Caco-2 (cell line): Measurements from ENCODE around the gene RASSF10. TPM values are rescaled to one million over a fixed set of nuclear protein-coding genes. Genes with fewer than 3 reads are reported as not detected.

Experiments used
- BruUV-seq: library from RNA; stranded (reverse); fragments of 400-500 nt; replicated peaks from 2 replicates; lab custom pipeline; 2021; lab: Mats Ljungman, UMichigan
- CTCF ChIA-PET: fragments of 300-600 bp; sonication (Branson Sonifier 250); formaldehyde crosslinking; loops from one replicate; lab custom pipeline; 2022; ENCODE audit warnings: antibody characterized with exemption; lab: Charles Lee
- POLR2A ChIA-PET: fragments of 300-600 bp; sonication (Branson Sonifier 250); formaldehyde crosslinking; loops from one replicate; lab custom pipeline; 2022; ENCODE audit warnings: antibody characterized with exemption; lab: Charles Lee
- DNase-seq, 2 experiments: peaks; one replicate each; pipeline versions ENCODE4 v3.0.0 to v3.0.0-alpha.2; 2020 to 2022
- H3K27me3 ChIP-seq: replicated peaks from 2 replicates; pipeline ENCODE4 v1.6.0; 2011; ENCODE audit warnings: low read length; ENCODE audit not compliant: control insufficient read depth, insufficient read depth
- H3K36me3 ChIP-seq: 2 replicates; pipeline ENCODE4 v1.5.1; 2011; ENCODE audit warnings: low read length; ENCODE audit not compliant: control insufficient read depth, insufficient read depth
- H3K4me1 ChIP-seq: fragments of 250-450 bp; sonication (Bioruptor Pico); 2 replicates; pipeline ENCODE4 v1.5.1; 2020; ENCODE audit warnings: mild to moderate bottlenecking
- H3K4me3 ChIP-seq: 2 replicates; pipeline ENCODE4 v1.5.1; 2011; ENCODE audit warnings: low read depth, mild to moderate bottlenecking, control low read depth, low read length
- H3K9me3 ChIP-seq: fragments of 250-450 bp; sonication (Bioruptor Pico); 2 replicates; pipeline ENCODE4 v1.5.1; 2020; ENCODE audit warnings: mild to moderate bottlenecking, moderate library complexity
- H3K27ac Mint-ChIP-seq: one replicate; pipeline ENCODE4 v1.8.0; 2022; ENCODE audit warnings: mixed read lengths; ENCODE audit not compliant: unreplicated experiment
- H3K27me3 Mint-ChIP-seq: one replicate; pipeline ENCODE4 v1.8.0; 2022; ENCODE audit warnings: mixed read lengths; ENCODE audit not compliant: insufficient read depth, unreplicated experiment
- H3K36me3 Mint-ChIP-seq: one replicate; pipeline ENCODE4 v1.8.0; 2022; ENCODE audit warnings: mild to moderate bottlenecking, mixed read lengths; ENCODE audit not compliant: insufficient read depth, unreplicated experiment
- H3K4me1 Mint-ChIP-seq: one replicate; pipeline ENCODE4 v1.8.0; 2022; ENCODE audit warnings: low read depth, mixed read lengths; ENCODE audit not compliant: unreplicated experiment
- H3K4me3 Mint-ChIP-seq: one replicate; pipeline ENCODE4 v1.8.0; 2022; ENCODE audit warnings: mild to moderate bottlenecking, moderate library complexity, mixed read lengths; ENCODE audit not compliant: unreplicated experiment
- H3K9me3 Mint-ChIP-seq: one replicate; pipeline ENCODE4 v1.8.0; 2022; ENCODE audit warnings: mixed read lengths; ENCODE audit not compliant: unreplicated experiment
- CTCF ChIP-seq, 2 experiments: fragments of 200-600 bp in 1 of 2; IDR thresholded peaks; 1 replicate in 1 of 2; 2 replicates in 1 of 2; pipeline versions ENCODE4 v1.5.1 to v1.8.0; 2011 to 2022; ENCODE audit warnings: antibody characterized with exemption in 1 of 2, control low read depth in 1 of 2, inconsistent platforms in 1 of 2, low read depth in 1 of 2, low read length in 1 of 2, mild to moderate bottlenecking in 1 of 2, moderate library complexity in 1 of 2; ENCODE audit not compliant: insufficient read depth in 1 of 2, severe bottlenecking in 1 of 2, unreplicated experiment in 1 of 2
- intact Hi-C: fragments of 100-400 bp; cut with micrococcal nuclease; formaldehyde crosslinking; loops from one replicate; pipeline ENCODE4 v1.10.0; 2022; ENCODE audit not compliant: unreplicated experiment
- total RNA-seq: library from RNA; stranded (reverse); gene quantifications from 2 replicates; pipeline ENCODE4 v1.2.3, GENCODE V29; 2022

The RASSF10 gene
- total RNA-seq, 1 experiment from 2014 or later: 0.91 TPM

GRCh38 chr11:13054278-13054677 is 45.2 kb downstream of the RASSF10 start:
- Mint-ChIP-seq H3K36me3 (no peaks in the 10 kb centered on the region), H3K9me3 (peaks cover 10% of the 10 kb centered on the region), H3K4me3 (no peak overlapping the region), H3K27ac (no peak overlapping the region), H3K27me3 (no peaks in the 10 kb centered on the region), H3K4me1 (peaks cover 7% of the 10 kb centered on the region)
- ChIA-PET POLR2A (no interaction called here), CTCF (no interaction called here)
- no peaks in the 10 kb centered on the region for H3K27me3 ChIP-seq
- H3K4me1 ChIP-seq: peaks cover 13% of the 10 kb centered on the region; the same call in 1 of the 2 replicates
- no TSS peak for BruUV-seq
- no peaks in the 10 kb centered on the region for H3K9me3 ChIP-seq
- H3K36me3 ChIP-seq: no peaks in the 10 kb centered on the region
- no peak for DNase-seq
- no peak for TF ChIP-seq CTCF (IDR thresholded peaks at IDR 0.05; ENCODE audit: insufficient read depth in 1 of 2, low read depth in 1 of 2, low read length in 1 of 2, severe bottlenecking in 1 of 2, unreplicated experiment in 1 of 2)
- intact Hi-C loops: no loop called here
- H3K4me3 ChIP-seq: no peak overlapping the region

- intact Hi-C loops: no loop called here
- Histone ChIP-seq H3K36me3 (no peaks in the 10 kb centered on the region), H3K9me3 (no peaks in the 10 kb centered on the region), H3K4me1 (peaks cover 13% of the 10 kb centered on the region; the same call in 1 of the 2 replicates), H3K4me3 (no peak overlapping the region), H3K27me3 (no peaks in the 10 kb centered on the region)
- Mint-ChIP-seq H3K27ac (no peak overlapping the region), H3K27me3 (no peaks in the 10 kb centered on the region), H3K4me3 (no peak overlapping the region), H3K4me1 (peaks cover 7% of the 10 kb centered on the region), H3K36me3 (no peaks in the 10 kb centered on the region), H3K9me3 (peaks cover 1% of the 10 kb centered on the region)
- POLR2A ChIA-PET: no interaction called here
- no TSS peak for BruUV-seq
- DNase-seq: no peak
- no peak for TF ChIP-seq CTCF (IDR thresholded peaks at IDR 0.05; ENCODE audit: insufficient read depth in 1 of 2, low read depth in 1 of 2, low read length in 1 of 2, severe bottlenecking in 1 of 2, unreplicated experiment in 1 of 2)
- CTCF ChIA-PET: no interaction called here
These were observed 46.1 kb downstream of the RASSF10 start for GRCh38 chr11:13055200-13055599.

- Histone ChIP-seq H3K27me3 (no peaks in the 10 kb centered on the region), H3K4me1 (peaks cover 16% of the 10 kb centered on the region), H3K4me3 (no peak overlapping the region), H3K9me3 (no peaks in the 10 kb centered on the region), H3K36me3 (no peaks in the 10 kb centered on the region)
- no peaks in the 10 kb centered on the region for H3K27me3 Mint-ChIP-seq
- BruUV-seq: no TSS peak
- ChIA-PET CTCF (no interaction called here), POLR2A (no interaction called here)
- no peak for DNase-seq
- peaks cover 13% of the 10 kb centered on the region for H3K9me3 Mint-ChIP-seq
- peaks cover 16% of the 10 kb centered on the region for H3K4me1 Mint-ChIP-seq
- intact Hi-C loops: no loop called here
- H3K4me3 Mint-ChIP-seq: no peak overlapping the region
- no peak for TF ChIP-seq CTCF (IDR thresholded peaks at IDR 0.05; ENCODE audit: insufficient read depth in 1 of 2, low read depth in 1 of 2, low read length in 1 of 2, severe bottlenecking in 1 of 2, unreplicated experiment in 1 of 2)
- H3K27ac Mint-ChIP-seq: no peak overlapping the region
- H3K36me3 Mint-ChIP-seq: no peaks in the 10 kb centered on the region
These were observed 52.3 kb downstream of the RASSF10 start for GRCh38 chr11:13061294-13061990.
